GM21529 (cell line): ENCODE results near the gene SYPL1.
A peak's percentile ranks its signal among the peaks of the same experiment; 100 is the strongest.

Experiments used
- ATAC-seq: cut with Tn5 transposase; IDR thresholded peaks from one replicate; pipeline ENCODE4 v1.9.1; 2021; ENCODE audit not compliant: unreplicated experiment

SYPL1 gene

GRCh38 chr7:106095634-106096033 is 16.5 kb downstream of the SYPL1 start:
- ATAC-seq: no peak

GRCh38 chr7:106094780-106095179 is 17.3 kb downstream of the SYPL1 start:
- no peak for ATAC-seq

GRCh38 chr7:106092204-106092603 is 19.9 kb downstream of the SYPL1 start:
- ATAC-seq: no peak

GRCh38 chr7:106089647-106090046 is 22.5 kb downstream of the SYPL1 start:
- ATAC-seq: peak; percentile 94

- ATAC-seq: no peak
These were observed 24.1 kb downstream of the SYPL1 start for GRCh38 chr7:106088014-106088413.

- no peak for ATAC-seq
These were observed 26.1 kb downstream of the SYPL1 start for GRCh38 chr7:106086062-106086461.

GRCh38 chr7:106085015-106085414 is 27.1 kb downstream of the SYPL1 start:
- ATAC-seq: no peak

- no peak for ATAC-seq
These were observed 28.4 kb downstream of the SYPL1 start for GRCh38 chr7:106083717-106084116.

- ATAC-seq: no peak
These were observed 29.8 kb downstream of the SYPL1 start for GRCh38 chr7:106082087-106082854.

- ATAC-seq: no peak
These were observed 31.7 kb downstream of the SYPL1 start for GRCh38 chr7:106080300-106080987.

GRCh38 chr7:106076537-106076936 is 35.6 kb downstream of the SYPL1 start:
- ATAC-seq: no peak

- no peak for ATAC-seq
These were observed 36.2 kb downstream of the SYPL1 start for GRCh38 chr7:106075937-106076336.

- ATAC-seq: no peak
These were observed 37.9 kb downstream of the SYPL1 start for GRCh38 chr7:106074257-106074656.

- ATAC-seq: no peak
These were observed 38.4 kb downstream of the SYPL1 start for GRCh38 chr7:106073701-106074100.

- no peak for ATAC-seq
These were observed 39.4 kb downstream of the SYPL1 start for GRCh38 chr7:106072715-106073091.

GRCh38 chr7:106071999-106072714 is 40.0 kb downstream of the SYPL1 start:
- no peak for ATAC-seq

GRCh38 chr7:106071356-106071998 is 40.6 kb downstream of the SYPL1 start:
- peak; percentile 96 for ATAC-seq

GRCh38 chr7:106070567-106071254 is 41.4 kb downstream of the SYPL1 start:
- ATAC-seq: no peak

GRCh38 chr7:106070201-106070551 is 41.9 kb downstream of the SYPL1 start:
- ATAC-seq: no peak

- no peak for ATAC-seq
These were observed 42.5 kb downstream of the SYPL1 start for GRCh38 chr7:106069471-106070200.
